Measurements from ENCODE around the gene SLIT3.

SLIT3 gene

DNA sequence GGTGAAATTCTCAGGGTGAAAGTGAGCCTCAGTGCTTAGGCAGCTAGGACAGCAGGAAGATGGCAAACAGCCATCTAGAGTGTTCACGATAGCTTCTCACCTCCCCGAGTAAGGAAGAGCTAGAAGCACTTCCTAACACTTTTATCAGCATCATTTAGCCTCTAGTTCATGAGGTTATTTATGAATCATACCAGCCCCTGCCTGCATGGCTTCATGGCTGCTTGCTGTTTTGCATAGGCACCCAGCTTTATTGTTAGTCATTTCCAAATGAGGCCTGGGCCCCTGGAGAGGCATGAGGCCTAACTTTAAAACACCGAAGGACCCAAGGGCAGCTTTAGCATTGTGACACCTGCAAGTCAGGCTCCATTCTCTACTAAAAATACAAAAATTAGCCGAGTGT lies 586.9 kb downstream of the SLIT3 start:
- DNase-seq: no peak

DNA sequence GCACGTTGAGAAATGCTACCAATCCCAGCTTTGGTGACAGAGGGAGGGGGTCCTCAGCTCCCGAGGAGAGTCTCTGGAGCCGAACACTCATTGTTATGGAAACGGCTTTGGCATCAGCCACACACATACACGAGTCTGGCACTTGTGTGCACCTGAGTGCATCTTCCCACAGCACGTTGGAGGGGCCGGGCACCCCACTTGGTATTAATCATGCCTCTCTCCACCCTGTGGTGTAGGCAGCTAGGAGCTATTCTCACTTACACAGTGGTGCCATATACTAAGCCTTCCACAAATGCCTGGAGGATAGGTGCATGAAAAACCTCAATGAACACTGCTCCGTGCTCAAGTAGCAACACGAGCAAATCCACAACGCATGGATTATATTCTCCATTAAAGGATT lies 587.9 kb downstream of the SLIT3 start:
- DNase-seq: no peak

DNA sequence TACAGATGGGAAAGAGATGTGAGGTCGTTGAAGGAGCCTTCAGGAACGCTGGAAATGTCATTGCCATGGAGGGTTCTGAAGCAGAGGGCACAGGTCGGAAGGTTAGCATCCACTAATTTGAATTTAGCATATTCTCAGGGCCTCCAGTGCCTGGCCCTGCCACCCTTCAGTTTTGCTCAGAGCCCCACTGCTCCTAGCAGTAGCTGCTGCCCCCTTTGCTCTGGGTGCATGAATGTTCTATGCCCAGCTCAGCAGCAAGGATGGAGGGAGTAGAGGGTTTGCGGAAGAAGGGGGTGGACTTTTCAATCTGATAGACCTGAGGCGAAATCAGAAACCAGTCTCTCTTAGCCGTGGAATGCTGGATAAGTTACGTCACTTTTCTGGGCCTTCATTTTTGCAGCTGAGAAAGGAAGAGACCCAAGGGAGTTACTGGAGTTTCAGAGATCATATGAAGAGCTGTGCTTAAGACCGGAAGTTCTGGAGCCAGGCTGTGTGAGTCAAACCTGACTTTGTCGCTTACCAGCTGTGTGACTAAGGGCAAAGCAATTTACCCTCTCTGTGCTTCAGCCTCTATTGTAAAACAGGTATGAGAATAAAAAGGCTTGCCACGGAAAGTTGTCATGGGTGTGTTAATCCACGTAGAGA lies 588.5 kb downstream of the SLIT3 start:
- DNase-seq: no peak

DNA sequence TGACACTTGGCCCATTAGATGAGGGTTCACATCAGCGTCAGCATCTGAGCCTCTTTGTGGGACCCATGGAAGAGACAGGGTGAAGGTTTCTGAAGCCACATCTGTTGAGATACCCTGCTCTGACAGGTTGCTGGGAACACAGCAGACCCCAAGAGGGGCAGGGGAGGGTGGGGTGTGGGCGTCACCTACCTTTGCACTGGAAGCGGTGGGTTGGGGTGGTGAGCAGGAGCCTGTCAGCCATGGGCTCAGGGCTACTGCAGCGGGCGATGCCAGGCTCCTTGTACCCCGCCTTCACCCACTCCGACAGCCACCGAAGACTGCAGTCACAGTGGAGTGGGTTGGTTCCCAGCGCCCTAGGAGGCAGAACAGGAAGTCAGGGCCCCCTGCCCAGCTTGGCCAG lies 590.2 kb downstream of the SLIT3 start:
- DNase-seq: no peak

DNA sequence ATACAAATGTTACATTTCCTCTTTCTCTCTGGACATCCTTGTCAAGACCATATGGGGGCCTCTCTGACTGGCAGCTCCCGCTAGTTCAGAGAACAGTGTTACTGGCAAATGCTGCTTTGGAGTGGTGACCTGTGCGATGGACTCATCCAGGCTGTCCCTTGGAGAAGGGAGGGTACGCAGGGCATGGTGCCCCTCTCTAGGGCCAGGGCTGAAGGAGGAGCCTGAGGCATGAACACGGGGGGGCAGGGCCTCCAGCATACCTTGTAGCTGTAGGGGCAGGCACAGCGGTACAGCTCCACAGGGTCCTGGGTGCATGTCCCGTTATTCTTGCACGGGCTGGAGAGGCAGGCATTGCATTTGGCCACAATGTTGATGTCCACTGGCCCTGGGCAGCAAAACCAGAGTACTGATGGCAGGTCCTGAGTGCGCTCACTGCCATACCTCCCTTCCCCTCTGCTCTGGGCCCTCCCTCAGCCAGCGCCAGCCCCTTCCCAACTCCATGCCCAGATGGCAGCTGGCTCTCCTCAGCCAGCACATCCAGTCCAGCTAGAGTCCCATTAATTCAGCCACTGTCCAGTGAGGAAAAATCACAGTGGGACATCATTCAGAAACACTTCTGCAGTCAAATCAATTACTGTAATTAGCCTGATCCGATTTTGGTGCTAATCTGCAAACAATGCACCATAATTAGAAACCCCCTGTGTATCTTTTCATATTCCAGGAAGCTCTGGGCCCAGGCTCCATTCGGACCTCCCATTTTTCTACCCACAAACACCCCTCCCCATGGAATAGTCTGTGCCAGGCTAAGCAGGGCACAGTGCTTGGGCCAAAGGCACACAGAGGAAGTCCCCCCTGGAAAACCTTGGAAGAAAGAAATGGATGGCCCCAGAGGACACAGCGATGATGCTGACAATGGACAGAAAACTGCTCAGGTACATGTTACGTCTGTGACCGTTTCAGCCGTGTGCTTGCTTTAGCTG lies 592.9 kb downstream of the SLIT3 start:
- DNase-seq: no peak

DNA sequence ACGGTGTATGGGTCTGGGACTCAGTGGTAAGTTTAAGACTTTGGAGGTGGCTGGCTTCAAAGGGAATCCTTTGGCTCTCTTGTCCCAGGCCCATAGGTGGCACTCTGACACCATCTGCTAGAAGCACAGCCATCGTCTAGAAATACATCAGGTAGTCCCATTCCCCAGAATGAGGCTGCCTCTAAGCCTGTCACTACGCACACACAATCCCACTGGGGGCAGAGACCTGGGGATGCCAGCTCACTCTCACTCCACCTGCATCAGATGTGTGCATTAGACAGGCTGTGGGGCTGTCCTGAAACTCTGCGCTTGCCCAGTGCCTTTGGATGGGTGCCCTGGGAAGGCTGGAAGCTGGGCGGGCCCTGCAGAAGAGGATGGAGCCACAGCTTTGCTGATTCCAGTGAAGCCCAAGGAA lies 594.3 kb downstream of the SLIT3 start:
- no peak for DNase-seq

DNA sequence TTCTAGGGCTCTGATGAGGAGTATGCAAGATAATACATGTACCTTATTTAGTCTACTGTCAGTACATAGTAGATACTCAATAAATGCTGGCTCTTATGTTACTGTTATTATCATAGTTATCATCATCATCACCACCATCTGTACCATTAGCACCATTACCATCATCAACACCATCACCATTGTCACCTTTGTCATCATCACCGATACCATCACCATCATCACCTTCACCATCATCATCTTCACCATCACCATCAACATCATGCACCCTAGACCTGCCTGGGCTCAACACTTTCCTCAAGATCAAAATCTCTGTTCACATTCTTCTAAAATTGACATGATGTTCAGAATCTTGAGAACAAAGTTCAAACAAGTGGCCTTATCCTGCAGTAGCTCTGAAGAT lies 595.6 kb downstream of the SLIT3 start:
- no peak for DNase-seq

DNA sequence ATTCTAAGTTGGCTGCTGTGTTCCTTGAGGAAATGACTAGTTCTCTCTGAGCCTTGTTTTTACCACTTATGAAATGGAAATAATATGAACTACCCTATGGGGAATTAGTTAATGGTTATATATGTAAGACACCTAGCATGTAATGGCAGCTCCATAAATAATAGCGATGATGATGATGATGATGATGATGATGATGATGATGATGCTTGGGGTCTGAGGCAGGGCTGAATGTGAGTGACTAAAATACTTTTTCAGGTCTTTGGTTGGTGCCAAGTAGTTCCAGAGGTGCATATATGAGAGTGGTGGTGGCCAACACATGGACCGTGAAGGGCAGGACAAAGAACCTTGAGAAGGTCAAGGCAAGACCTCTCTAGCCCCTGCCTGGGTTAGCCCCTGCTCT lies 598.4 kb downstream of the SLIT3 start:
- DNase-seq: no peak

DNA sequence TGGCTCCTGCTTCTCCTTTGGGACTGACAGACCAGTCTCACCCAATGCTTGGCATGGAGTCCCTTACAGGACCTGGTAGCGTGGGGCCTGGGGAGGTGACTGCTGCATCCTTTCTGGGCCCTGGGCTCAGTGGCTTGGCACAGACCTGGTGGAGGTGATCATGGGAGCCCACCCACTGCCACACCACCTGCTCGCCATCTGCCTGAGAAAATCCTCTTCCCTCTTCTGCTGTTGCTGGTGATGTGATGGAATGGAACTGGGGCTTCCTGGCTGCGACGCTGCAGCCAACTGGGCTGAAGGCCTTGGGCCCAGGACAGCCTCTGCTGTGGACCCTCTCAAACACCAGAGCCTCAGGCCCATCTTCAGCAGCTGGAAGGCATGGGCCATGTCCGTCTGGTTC lies 599.3 kb downstream of the SLIT3 start:
- DNase-seq: no peak

DNA sequence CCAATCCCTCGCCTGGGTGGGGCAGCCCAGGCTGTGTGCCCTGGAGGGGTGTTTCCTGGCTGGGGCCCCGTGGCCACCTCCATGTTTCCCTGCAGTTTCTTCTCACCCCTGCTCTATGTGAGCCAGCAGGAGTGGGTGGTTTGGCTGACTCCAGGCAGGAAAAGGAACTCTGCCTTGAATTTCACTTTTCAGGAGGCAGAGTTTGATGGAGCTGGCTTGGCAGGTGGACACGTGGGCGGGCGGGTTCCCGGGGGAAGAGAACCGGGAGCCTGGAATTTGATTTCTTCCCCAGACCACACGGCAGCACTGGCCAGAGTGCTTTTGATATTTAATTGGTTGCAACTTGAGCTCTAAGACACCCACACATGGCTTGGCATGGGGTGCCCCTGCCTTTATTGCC lies 601.9 kb downstream of the SLIT3 start:
- DNase-seq: no peak

DNA sequence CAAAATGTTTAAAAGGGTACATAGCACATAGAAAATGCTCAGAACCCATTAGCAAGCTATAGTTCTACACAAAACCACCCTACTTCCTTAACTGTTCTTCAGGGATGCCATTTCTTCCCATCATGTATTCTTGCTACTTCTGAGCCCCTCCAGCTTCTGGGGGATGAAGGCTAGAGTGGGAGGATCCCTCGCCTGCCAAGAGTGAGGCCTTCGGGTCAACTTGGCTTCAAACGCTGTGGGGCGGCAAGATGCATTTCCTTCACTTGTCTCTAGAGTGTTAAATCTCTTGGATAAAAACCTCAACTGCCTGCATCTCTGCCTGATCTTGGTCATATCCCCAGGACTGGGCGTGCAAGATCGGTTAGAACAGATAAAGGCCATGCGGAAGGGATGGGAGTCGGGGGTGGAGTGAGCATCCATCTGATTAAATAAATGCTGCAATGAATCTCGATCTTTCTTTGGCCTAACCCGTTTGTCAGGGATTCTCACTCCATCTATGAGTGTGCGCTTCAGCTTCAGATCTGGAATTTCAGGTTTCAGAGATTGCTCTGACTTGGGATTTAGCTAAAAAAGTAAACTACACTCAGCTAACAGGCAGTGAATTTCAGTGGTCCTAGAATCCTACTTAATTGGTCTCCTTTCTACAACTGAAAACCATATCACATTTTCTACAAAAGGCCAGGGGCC lies 603.8 kb downstream of the SLIT3 start:
- no peak for DNase-seq

DNA sequence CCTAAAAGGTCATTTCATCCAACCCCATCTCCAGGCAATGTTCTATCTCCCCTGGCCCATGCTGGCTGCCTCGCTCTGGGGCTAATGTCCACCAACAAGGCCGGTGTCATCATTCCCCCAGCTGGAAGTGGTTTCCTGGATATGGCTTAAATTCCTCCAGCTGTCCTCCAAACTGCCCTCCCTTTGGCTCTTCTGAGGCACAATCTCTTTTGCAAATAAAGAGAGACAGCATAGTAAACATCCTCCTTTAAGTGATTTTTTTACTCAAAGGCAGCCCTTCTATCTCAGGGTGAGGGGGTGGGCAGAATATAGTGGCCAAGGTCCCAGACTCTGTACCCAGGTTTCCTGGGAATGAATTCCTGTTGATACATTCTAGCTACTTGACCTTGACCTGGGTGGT lies 604.3 kb downstream of the SLIT3 start:
- DNase-seq: no peak

DNA sequence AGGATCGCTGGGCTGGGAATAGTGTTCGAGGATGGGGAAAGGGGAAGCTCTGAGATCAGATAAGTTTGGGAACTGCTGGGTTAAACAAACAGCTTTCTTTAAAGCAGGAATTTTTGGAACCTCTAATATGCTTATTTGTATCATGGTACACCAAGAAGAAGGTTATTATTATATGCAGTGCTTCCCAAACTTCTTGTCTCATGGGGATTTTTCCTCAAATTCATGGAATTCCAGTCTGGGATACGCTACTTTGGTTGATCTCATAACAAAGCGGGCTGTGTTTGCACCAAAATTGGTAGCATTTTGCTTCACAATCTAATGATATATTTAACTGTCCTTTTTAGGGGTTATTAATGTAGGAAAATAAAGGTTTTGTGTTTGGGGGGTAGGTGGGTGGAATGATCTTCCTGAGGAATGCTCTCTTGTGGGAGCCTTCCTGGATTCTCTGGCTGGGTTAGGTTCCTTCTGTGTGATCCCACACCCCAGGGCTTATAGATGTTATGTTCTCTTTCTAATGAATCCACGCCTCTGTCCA lies 605.6 kb downstream of the SLIT3 start:
- DNase-seq: no peak

DNA sequence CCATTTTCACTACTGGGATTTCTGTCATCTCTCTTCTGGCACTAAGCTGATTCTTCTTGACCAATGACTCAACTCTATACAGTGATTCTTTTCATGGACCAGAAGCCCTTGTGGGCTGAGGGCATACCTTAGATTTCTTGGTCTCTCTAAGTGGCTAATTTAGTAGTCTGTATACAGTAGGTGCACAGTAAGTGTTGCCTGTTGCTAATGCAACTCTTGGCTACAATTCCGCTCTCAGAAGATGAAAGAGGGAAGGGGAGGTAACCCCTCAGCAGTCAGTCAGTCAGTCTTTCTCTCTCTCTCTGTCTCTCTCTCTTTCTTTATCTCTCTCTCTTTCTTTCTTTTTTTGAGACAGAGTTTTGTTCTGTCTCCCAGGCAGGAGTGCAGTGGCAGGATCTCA lies 606.6 kb downstream of the SLIT3 start:
- no peak for DNase-seq

DNA sequence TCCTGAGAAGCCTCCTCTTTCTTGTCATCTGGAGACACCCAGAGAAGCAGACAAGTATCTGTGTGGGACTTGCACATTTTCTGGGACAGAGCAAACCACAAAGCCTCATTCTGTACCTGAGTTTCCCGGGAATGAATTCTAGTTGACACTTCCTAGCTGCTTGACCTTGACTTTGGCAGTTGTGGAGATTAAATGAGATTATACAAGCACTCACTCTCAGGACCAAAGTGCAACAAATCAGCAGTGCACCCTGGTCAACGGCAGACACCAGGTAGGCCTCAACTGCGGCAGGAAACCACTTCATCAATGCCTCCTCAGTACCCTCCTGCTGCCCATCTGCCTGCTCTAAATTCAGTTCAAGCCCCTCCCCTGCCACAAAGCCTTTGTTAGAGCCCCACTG lies 607.1 kb downstream of the SLIT3 start:
- no peak for DNase-seq

DNA sequence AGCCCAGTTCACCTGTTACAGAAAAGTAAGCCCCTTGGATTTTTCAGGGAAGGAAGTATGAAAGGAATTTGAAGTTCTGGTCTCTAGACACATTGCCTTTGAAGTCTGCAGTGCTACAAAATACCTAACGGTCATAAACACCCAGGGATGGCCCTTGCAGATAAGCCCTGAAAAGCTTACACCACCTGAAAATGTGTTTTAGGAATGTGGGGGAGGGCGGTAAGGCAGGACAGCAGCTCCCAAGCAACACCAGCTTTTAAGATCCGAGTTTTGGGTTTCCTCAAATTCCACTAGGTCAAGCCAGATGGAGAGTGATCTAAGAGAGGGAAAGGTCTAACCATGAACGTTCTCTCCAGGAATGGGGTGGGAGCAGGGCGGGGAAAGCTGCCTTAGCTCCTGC lies 607.6 kb downstream of the SLIT3 start:
- no peak for DNase-seq

DNA sequence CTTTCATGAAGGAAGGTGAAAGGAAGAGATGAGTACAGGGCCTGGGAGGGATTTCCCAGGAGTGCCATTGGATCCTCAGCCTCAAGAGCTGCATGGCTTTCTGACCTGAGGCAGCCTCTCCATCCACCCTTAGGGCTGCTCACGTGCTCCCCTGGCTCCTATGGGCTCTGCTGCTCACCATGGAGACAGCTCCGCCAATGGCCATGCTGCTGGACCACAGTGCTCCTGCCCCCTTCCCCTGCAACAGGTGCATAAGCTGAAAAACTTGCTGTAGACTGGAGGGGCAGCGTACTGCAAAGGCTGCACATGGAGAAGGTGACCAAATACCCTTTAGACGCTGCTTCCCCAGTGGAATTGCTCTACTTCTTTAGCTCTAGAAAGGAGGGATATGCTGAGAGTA lies 609.0 kb downstream of the SLIT3 start:
- no peak for DNase-seq

DNA sequence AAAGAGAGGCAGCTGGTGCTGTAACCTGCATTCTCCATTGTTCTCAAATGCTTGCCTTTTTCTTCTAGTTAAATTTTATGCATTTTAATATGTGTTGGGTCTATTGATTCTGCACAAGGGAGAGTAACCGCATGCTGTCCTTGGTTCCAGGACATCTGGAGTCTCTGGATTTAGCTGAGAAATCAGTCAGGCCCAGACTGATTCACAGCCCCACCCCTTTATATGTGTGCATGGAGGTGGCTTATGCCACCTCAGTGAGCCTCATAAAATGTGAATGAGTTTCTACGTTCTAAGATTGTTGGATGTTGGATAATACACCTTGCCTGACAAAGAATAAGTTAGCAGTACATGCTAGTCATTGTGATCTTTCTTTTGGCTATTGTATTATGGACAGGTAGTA lies 611.7 kb downstream of the SLIT3 start:
- no peak for DNase-seq

DNA sequence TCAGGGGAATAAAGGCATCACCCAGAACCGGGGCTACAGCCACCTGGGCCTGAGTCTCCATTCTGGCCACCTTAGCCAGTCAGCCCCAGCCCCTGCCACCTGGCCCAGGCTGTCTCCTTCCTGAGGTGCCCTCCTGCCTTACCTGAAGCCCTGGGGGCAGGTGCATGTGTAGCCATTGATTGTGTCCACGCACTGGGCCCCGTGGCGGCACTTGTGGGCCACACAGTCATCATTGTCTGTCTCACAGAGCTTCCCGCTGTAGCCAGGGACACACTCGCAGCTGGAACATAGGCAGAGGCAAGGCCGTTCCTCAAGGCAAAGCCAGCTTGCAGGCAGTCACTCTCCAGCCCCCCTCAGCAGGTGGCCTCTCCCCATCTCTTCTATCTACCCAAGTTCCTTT lies 614.1 kb downstream of the SLIT3 start:
- no peak for DNase-seq

DNA sequence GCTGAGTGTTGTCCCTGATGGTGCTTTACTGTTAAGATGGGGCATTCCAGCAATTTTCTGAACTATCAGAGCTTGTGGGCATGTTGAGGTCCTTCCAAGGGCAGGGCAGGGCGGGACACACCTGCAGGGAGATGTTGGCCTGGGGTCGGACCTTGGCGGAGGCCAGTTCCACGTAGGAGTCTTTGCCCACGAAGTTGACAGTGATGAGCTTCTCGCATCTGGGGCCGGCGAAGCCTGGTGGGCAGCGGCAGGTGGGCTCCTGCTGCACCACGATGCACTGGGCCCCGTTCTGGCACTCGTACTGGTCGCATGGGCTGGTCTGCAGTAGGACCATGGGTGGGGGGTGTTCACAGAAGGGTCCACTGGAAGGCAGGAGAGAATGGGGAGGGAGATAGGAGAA lies 615.4 kb downstream of the SLIT3 start:
- no peak for DNase-seq

DNA sequence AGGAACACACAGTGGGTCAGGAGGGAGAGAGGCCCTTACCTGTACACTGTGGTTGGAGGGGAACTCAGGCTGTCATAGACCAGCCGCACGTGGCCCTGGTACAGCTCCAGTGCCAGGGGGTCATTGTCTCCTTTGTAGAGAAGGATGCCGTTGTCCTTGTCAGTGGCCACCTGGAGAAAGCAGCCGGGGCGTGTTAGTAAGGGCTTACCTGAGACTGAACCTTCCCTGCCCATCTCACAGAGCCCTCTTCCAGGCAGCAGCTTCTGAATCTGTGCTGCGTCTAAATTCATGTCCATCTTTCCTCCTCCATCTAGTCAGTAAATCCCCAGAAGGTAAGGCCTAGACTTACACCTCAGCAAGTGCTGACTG lies 617.0 kb downstream of the SLIT3 start:
- DNase-seq: no peak

DNA sequence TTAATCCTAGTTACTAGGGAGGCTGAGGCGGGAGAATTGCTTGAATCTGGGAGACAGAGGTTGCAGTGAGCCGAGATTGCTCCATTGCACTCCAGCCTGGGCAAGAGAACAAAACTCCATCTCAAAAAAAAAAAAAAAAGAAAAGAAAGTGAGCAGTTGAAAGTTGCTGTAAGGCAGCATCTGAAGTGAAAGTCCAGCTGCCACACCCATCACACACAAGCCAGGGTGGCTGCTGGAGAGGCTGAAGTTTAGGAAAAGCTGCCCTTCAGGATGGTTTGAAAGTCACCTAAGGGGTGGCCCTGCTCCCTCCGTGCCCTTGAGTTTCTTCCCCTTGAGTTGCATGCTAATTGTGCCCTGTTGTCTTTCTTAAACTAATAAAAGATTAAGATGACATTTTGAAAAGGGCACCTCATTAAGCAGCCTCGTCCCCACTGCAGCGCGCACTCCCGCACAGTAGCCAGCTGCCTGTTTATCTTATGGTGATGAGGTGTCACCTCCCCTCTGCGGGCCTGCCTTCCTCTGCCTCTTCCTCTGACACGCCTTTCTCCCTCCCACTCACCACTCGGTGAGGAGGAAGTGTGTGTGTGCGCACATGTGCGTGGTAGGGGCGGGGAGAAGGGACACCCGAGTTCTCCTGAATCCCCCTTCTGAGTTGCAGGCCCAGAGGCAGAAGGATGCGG lies 617.6 kb downstream of the SLIT3 start:
- DNase-seq: no peak

DNA sequence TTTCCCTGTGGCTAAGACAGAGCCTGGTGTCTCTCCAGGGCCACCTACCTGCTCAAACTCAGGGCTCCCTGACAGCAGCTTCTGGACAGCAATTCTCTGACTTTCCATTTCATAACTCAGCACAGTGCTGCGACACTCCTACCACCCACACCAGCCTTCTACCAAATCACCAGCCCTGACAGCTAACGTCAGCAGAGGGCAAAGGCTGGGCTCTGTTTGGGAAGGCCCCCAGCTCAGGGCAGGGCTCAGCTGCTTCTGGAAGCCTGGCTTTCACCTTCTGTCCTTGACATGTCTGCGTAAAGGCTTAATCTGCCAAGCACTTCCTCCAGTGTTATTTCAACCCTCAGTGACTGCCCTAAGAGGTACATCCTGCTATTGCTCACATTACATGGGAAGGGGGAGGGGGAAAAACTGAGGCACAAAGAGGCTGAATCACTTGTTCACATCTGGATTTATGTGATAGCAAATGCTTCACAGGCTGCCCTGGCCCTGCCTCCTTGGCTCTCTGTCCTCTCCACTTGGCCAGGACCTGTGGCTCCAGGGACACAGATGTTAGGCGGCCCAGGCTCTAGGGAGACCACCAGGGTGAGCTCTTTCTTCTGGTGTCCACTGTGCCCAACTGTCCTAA lies 619.3 kb downstream of the SLIT3 start:
- DNase-seq: no peak

All from NCI-H774 (cell line).